Cardiac fibroblast (primary cell): Measurements from ENCODE around the gene WNT10A.
A peak's percentile ranks its signal among the peaks of the same experiment; 100 is the strongest.

ENCODE experiments used
- DNase-seq, 2 donors: peaks; one replicate each; pipeline versions ENCODE4 v3.0.0 to v3.0.0-alpha.2; 2010; ENCODE audit warnings: low read depth in 2 of 2
- H3K4me3 ChIP-seq, 2 donors: replicated peaks in 1 of 2; 1 replicate in 1 of 2; 2 replicates in 1 of 2; pipeline ENCODE4 v1.5.1; 2011; ENCODE audit warnings: low read depth in 2 of 2, low read length in 2 of 2, mild to moderate bottlenecking in 2 of 2, moderate library complexity in 1 of 2
- TF ChIP-seq, protein P1 (sequence below): IDR thresholded peaks from one replicate; pipeline ENCODE4 v1.5.1; 2011; ENCODE audit warnings: low read depth, mild to moderate bottlenecking, low read length, inconsistent platforms

WNT10A gene

DNA sequence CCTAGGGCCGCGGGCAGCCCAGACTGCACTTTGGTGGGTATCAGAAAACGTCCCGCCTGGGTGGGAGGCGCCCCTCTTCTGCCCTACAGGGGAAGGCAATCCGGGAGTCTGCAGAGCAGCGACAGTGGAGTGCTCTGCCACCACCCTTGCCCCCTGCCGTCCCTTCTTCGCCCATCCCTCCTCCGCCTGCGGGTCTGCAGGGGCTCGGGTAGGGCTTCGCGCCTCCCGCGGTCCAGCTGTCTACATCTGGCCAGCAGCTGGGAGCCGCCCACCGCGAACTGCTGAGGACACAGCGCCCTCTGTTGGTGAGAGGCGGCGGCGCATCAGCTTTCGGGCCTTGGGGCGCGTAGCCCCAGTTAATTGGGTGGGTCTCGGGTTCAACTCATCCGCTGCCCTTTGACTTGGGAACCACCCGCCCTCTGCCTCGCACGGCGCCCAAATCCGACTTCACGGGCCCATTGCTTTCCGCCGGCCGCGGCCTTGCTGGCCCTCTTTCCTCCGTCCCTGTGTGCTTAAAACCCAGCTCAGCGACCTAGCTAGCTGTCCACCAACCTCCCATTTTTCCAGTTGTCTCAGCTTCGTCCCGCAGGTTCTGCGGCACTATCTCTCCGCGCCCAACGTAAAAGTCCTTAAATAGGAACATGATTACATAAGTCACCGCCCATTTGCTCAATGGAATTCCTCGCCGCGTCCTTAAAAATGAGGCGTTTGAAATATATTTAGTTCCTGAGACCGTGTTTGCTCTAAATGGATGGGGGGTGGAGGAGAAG lies 17.6 kb downstream of the WNT10A start:
- H3K4me3 ChIP-seq: no peak overlapping the region
- TF ChIP-seq, protein P1, sequence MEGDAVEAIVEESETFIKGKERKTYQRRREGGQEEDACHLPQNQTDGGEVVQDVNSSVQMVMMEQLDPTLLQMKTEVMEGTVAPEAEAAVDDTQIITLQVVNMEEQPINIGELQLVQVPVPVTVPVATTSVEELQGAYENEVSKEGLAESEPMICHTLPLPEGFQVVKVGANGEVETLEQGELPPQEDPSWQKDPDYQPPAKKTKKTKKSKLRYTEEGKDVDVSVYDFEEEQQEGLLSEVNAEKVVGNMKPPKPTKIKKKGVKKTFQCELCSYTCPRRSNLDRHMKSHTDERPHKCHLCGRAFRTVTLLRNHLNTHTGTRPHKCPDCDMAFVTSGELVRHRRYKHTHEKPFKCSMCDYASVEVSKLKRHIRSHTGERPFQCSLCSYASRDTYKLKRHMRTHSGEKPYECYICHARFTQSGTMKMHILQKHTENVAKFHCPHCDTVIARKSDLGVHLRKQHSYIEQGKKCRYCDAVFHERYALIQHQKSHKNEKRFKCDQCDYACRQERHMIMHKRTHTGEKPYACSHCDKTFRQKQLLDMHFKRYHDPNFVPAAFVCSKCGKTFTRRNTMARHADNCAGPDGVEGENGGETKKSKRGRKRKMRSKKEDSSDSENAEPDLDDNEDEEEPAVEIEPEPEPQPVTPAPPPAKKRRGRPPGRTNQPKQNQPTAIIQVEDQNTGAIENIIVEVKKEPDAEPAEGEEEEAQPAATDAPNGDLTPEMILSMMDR: peak; percentile 97
- DNase-seq: peak; percentile 43 to 51

DNA sequence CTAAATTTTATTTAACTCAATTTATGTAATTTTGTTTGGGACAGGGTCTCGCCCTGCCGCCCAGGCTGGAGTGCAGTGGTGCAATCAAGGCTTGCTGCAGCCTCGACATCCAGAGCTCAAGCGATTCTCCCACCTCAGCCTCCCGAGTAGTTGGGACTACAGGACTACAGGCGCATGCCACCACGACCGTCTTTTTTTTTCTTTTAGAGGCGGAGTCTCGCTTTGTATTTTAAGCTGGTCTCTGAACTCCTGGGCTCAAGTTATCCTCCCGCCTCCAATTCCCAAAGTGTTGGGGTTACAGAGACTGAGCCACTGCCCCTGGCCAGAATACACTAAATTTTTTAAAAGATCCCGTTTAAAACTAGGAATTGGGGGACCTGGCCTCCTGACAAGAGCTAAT lies 18.5 kb downstream of the WNT10A start:
- no peak overlapping the region for H3K4me3 ChIP-seq
- TF ChIP-seq, protein P1: no peak
- no peak for DNase-seq

DNA sequence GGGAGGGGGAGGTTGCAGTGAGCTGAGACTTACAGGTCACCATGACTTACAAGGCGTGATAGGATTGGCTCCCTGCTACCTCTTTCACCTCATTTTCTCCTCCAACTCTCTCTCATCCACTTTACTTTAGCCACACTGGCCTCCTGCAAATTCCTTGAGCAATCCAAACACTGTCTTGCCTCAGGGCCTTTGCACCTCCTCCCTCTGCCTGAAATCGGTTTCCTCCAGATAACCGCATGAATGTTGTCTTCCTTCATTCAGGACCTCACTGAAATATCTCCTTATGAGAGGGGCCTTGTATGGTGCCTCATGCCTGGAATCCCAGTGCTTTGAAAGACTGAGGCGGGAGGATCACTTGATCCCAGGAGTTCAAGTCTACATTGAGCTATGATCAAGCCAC lies 21.8 kb downstream of the WNT10A start:
- H3K4me3 ChIP-seq: no peak overlapping the region
- TF ChIP-seq, protein P1: no peak
- DNase-seq: no peak

DNA sequence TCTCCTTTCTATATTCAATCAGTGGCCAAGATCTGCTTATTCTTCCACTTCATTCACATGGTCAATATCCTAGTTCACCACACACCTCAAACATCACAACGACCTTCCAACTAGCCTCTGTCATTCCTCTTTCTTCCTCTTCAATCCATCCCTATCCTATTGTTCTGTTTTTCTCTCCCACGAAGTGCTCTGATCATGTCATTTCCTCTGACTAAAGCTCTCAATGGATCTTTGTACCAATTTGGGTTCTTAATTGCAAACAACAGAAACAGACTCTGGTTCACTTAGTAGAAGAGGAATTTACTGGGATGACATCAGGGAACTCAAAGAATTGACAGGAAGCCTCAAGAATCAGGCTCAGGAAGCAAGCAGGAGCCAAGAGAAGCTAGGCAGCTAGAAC lies 23.5 kb downstream of the WNT10A start:
- TF ChIP-seq, protein P1: no peak
- H3K4me3 ChIP-seq: no peak overlapping the region
- peak in 1 of 2 donors; percentile 50 for DNase-seq

DNA sequence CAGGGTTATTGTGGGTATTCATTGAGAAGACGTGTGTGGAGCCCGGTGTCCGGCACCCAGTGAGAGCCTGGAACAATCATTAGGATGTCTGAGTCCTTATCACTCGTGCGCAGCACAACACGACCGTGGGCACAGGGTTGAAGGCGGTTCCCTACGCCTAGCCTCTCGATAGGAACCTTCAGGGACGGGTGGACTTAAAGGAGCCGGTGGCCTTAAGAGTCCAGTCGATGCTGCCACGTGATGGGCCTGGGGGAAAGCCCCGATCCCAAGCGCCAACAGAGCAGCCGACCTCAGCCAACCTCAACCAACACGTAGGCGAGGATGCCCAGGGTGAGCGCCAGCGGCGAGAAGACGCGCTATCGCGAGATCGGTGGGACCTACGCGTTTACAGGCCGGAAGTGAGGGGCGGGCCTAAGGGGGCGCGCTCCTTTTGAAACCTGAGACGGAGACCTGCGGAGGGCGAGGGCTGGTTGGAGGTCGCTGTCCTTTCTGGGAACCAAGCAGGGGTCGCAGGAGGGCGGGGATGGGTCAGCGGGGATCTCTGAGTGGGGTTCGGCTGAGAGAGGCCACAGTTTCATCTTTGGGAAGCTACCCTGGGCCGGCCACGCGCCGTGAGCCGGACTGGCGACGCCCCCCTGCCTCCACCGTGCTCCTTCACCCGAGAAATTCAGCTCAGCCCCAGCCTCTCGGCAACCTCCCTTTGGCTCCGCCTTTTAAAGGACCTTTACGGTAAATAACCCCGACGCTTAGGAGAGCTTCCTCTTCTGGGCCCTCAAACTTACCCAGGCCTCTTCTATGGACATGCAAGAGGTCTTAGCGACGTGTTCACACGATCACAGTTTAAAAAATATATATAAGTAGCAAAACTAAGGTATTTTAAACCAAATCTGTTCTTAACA lies 28.3 kb downstream of the WNT10A start:
- DNase-seq: peak; percentile 83 to 88
- H3K4me3 ChIP-seq: peak overlapping the region; percentile 54 to 55
- TF ChIP-seq, protein P1: no peak

DNA sequence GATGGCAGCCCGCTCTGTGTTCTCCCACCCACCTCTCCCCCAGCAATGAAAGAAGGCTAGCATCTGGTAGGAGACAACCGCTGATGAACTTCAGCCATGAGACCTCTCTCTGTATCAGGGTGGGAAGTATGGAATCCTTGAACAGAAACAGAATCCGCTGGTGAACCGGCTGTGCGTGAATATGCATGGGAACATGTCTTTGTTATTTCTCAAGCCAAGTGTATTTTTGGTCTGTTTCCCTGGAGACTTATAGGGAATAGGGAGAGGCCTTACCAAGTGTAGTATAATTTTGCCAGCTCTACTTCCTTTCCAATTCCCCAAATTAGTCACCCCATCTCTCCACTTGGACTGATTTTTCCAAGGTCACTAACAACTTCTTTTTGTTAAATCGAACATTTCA lies 30.1 kb downstream of the WNT10A start:
- DNase-seq: no peak
- TF ChIP-seq, protein P1: no peak
- H3K4me3 ChIP-seq: no peak overlapping the region
